ENCODE results near the gene ATP1A4. TPM values are rescaled to one million over a fixed set of nuclear protein-coding genes. Genes with fewer than 3 reads are reported as not detected.

Gene ATP1A4
- total and polyA plus RNA-seq, 2 of the 8 experiments (the other 6 are each of a cell fraction or from before 2014, with no cell fraction given) = 0.48 to 0.61 TPM

- Histone ChIP-seq H3K27me3 (replicated peaks in 1 of 4; ENCODE audit: control insufficient read depth in 3 of 4, extremely low read depth in 1 of 4, insufficient read depth in 3 of 4, low read length in 3 of 4) (no peaks in the 10 kb centered on the region; a peak in 1 of 7 replicates), H2BK12ac (ENCODE audit: low read depth, low read length) (no peak overlapping the region), H4K91ac (replicated peaks; ENCODE audit: insufficient read length, low read length) (no peak overlapping the region), H2AFZ (ENCODE audit: low read length) (no peak overlapping the region), H3K27ac (ENCODE audit: low read depth, low read length) (no peak overlapping the region), H4K20me1 (replicated peaks in 1 of 2; ENCODE audit: control insufficient read depth in 1 of 2, insufficient read depth in 2 of 2, low read length in 2 of 2) (peaks cover 0 to 1% of the 10 kb centered on the region in 2 experiments), H3K9me3 (ENCODE audit: insufficient read depth in 2 of 2, low read depth in 1 of 2, low read length in 1 of 2) (no peaks in the 10 kb centered on the region), H2BK20ac (ENCODE audit: low read length) (no peak overlapping the region), H3K23me2 (ENCODE audit: low read depth, low read length) (peaks cover 8% of the 10 kb centered on the region; the same call in 1 of the 2 replicates), H2AK5ac (ENCODE audit: low read depth, low read length) (no peak overlapping the region), H2BK15ac (ENCODE audit: low read length) (no peak overlapping the region), H4K8ac (ENCODE audit: extremely low read depth, insufficient read depth, low read length) (no peak overlapping the region), H3K36me3 (ENCODE audit: control insufficient read depth in 2 of 4, insufficient read depth in 4 of 4, low read length in 3 of 4) (peaks cover 0 to 17% (median 11%) of the 10 kb centered on the region in 4 experiments; a peak in 3 of 8 replicates), H2BK5ac (ENCODE audit: low read depth, low read length) (no peak overlapping the region), H3K4me1 (replicated peaks in 1 of 4; ENCODE audit: control insufficient read depth in 3 of 4, insufficient read depth in 4 of 4, low read length in 3 of 4) (peaks cover 13 to 38% (median 26%) of the 10 kb centered on the region in 4 experiments), H3K4me2 (ENCODE audit: insufficient read depth in 1 of 2, low read depth in 2 of 2, low read length in 2 of 2) (no peak overlapping the region), H3K79me1 (ENCODE audit: low read depth, low read length) (peaks cover 3% of the 10 kb centered on the region; the same call in 1 of the 2 replicates), H3K79me2 (ENCODE audit: control insufficient read depth in 1 of 2, insufficient read depth in 2 of 2, low read length in 2 of 2) (peaks cover 0 to 8% of the 10 kb centered on the region in 2 experiments; a peak in 1 of 4 replicates), H3K18ac (ENCODE audit: extremely low read depth, low read length) (no peak overlapping the region), H3K14ac (ENCODE audit: insufficient read length) (no peak overlapping the region), H2BK120ac (replicated peaks; ENCODE audit: low read depth, low read length) (no peak overlapping the region), H3K9ac (replicated peaks in 1 of 4; ENCODE audit: extremely low read depth in 1 of 4, low read depth in 3 of 4, low read length in 3 of 4) (no peak overlapping the region), H3K23ac (ENCODE audit: insufficient read length) (no peak overlapping the region), H3K4me3 (ENCODE audit: extremely low read depth in 1 of 4, insufficient read depth in 2 of 4, low read depth in 3 of 4, low read length in 4 of 4) (no peak overlapping the region), H3K56ac (replicated peaks; ENCODE audit: insufficient read length, low read depth, low read length) (no peak overlapping the region), H4K5ac (ENCODE audit: insufficient read length, low read depth, low read length) (no peak overlapping the region), H3K4ac (replicated peaks; ENCODE audit: insufficient read length, low read depth, low read length) (no peak overlapping the region)
- ChIA-PET POLR2A (ENCODE audit: partially characterized antibody) (interaction anchor here (1.3 to 3.8 kb wide), 3 partner anchors 11 to 18 kb away, joined by 4 to 31 read pairs (median 12); no protein-coding TSS in a partner anchor), CTCF (ENCODE audit: partially characterized antibody) (interaction anchor here (1.4 to 18.1 kb wide), 9 partner anchors 10 to 173 kb away, joined by 5 to 256 read pairs (median 12); partner anchors contain the start of gene ATP1A4)
- DNase-seq (ENCODE audit: low read depth in 1 of 2, low spot score in 2 of 2) (no peak), FAIRE-seq (no peak)
- WGBS, 2 experiments (ENCODE audit: extremely low coverage in 1 of 2, insufficient coverage in 1 of 2, insufficient read length in 1 of 2, insufficient replicate concordance in 2 of 2, low coverage in 1 of 2, low lambda C conversion rate in 2 of 2, missing lambda C conversion rate in 1 of 2) = 91% methylated on average over 3 of the region's 3 CpGs; no CpG with 5 or more reads in 1 of the 2 experiments
- TF ChIP-seq POU5F1 (IDR thresholded peaks at IDR 0.05; ENCODE audit: low read depth, low read length) = no peak
- TF ChIP-seq SP1 (IDR thresholded peaks at IDR 0.05; ENCODE audit: low read depth, low read length) = no peak
- no peak for TF ChIP-seq KDM1A (IDR thresholded peaks at IDR 0.05; ENCODE audit: borderline replicate concordance, low read length)
Measured at GRCh38 chr1:160118928-160119327, 32.5 kb upstream of the ATP1A4 start.
